H1 (cell line): Measurements from ENCODE around the gene PSMD3. TPM values are rescaled to one million over a fixed set of nuclear protein-coding genes. Genes with fewer than 3 reads are reported as not detected.

ENCODE experiments used
- CTCF ChIA-PET: fragments of 300-600 bp; sonication (Branson Sonifier 250); formaldehyde crosslinking; loops from one replicate; lab custom pipeline; 2021; ENCODE audit not compliant: partially characterized antibody; lab: Charles Lee
- POLR2A ChIA-PET: fragments of 300-600 bp; sonication (Branson Sonifier 250); formaldehyde crosslinking; loops from one replicate; lab custom pipeline; 2021; ENCODE audit warnings: inconsistent platforms; ENCODE audit not compliant: partially characterized antibody; lab: Charles Lee
- DNase-seq, 2 experiments: peaks; one replicate each; pipeline versions ENCODE4 v3.0.0 to v3.0.0-alpha.2; 2010 to 2022; ENCODE audit warnings: low spot score in 2 of 2, low read depth in 1 of 2, mixed read lengths in 1 of 2
- FAIRE-seq: peaks from 2 replicates; lab custom pipeline; 2011; peaks lifted over from hg19 to GRCh38; lab: Jason Lieb, UNC
- H2AFZ ChIP-seq: 2 replicates; pipeline ENCODE4 v1.8.1; 2012; ENCODE audit warnings: low read length, inconsistent platforms
- H2AK5ac ChIP-seq: 2 replicates; pipeline ENCODE4 v1.6.1; 2013; ENCODE audit warnings: low read depth, low read length
- H2BK120ac ChIP-seq: replicated peaks from 2 replicates; pipeline ENCODE3; 2013; ENCODE audit warnings: low read depth, low read length, inconsistent platforms
- H2BK12ac ChIP-seq: 2 replicates; pipeline ENCODE4 v1.6.1; 2013; ENCODE audit warnings: low read depth, low read length
- H2BK15ac ChIP-seq: 2 replicates; pipeline ENCODE4 v1.6.1; 2013; ENCODE audit warnings: low read length
- H2BK20ac ChIP-seq: 2 replicates; pipeline ENCODE4 v1.6.1; 2013; ENCODE audit warnings: low read length
- H2BK5ac ChIP-seq: 2 replicates; pipeline ENCODE4 v1.6.1; 2013; ENCODE audit warnings: low read depth, low read length
- H3K14ac ChIP-seq: 2 replicates; pipeline ENCODE4 v1.6.1; 2013; ENCODE audit warnings: inconsistent platforms; ENCODE audit not compliant: insufficient read length
- H3K18ac ChIP-seq: 2 replicates; pipeline ENCODE4 v1.6.1; 2013; ENCODE audit warnings: low read length; ENCODE audit errors: extremely low read depth
- H3K23ac ChIP-seq: 2 replicates; pipeline ENCODE4 v1.6.1; 2013; ENCODE audit warnings: inconsistent platforms; ENCODE audit not compliant: insufficient read length
- H3K23me2 ChIP-seq: 2 replicates; pipeline ENCODE4 v1.6.1; 2013; ENCODE audit warnings: low read depth, low read length
- H3K27ac ChIP-seq: 2 replicates; pipeline ENCODE4 v1.6.1; 2011; ENCODE audit warnings: low read depth, low read length, inconsistent platforms
- H3K27me3 ChIP-seq, 4 experiments: replicated peaks in 1 of 4; 1 replicate in 1 of 4; 2 replicates in 3 of 4; pipeline versions ENCODE4 v1.6.1 to v1.8.1; 2011 to 2013; ENCODE audit warnings: low read length in 3 of 4, mild to moderate bottlenecking in 3 of 4, inconsistent platforms in 2 of 4, mixed read lengths in 2 of 4, moderate library complexity in 1 of 4; ENCODE audit not compliant: control insufficient read depth in 3 of 4, insufficient read depth in 3 of 4; ENCODE audit errors: extremely low read depth in 1 of 4
- H3K36me3 ChIP-seq, 4 experiments: 2 replicates each; pipeline versions ENCODE4 v1.6.1 to v1.8.1; 2011 to 2013; ENCODE audit warnings: mild to moderate bottlenecking in 4 of 4, low read length in 3 of 4, moderate library complexity in 2 of 4, control low read depth in 1 of 4, inconsistent platforms in 1 of 4; ENCODE audit not compliant: insufficient read depth in 4 of 4, control insufficient read depth in 2 of 4
- H3K4ac ChIP-seq: replicated peaks from 2 replicates; pipeline ENCODE3; 2013; ENCODE audit warnings: low read length, low read depth, mixed read lengths, inconsistent platforms; ENCODE audit not compliant: insufficient read length
- H3K4me1 ChIP-seq, 4 experiments: replicated peaks in 1 of 4; 1 replicate in 1 of 4; 2 replicates in 3 of 4; pipeline versions ENCODE4 v1.6.1 to v1.8.1; 2011 to 2013; ENCODE audit warnings: low read length in 3 of 4, inconsistent platforms in 2 of 4, mixed read lengths in 1 of 4; ENCODE audit not compliant: insufficient read depth in 4 of 4, control insufficient read depth in 3 of 4
- H3K4me2 ChIP-seq, 2 experiments: 2 replicates each; pipeline versions ENCODE4 v1.6.1 to v1.8.1; 2011 to 2013; ENCODE audit warnings: low read depth in 2 of 2, low read length in 2 of 2, control low read depth in 1 of 2, inconsistent platforms in 1 of 2, mild to moderate bottlenecking in 1 of 2; ENCODE audit not compliant: insufficient read depth in 1 of 2
- H3K4me3 ChIP-seq, 4 experiments: fragments of 200-600, 300-600 bp in 1 of 4; sonication (generic), shearing (Covaris generic), sonication (Bioruptor Twin) in 1 of 4; 2 replicates each; pipeline versions ENCODE4 v1.5.1 to v1.8.1; 2011 to 2016; ENCODE audit warnings: low read length in 4 of 4, low read depth in 3 of 4, control low read depth in 2 of 4, inconsistent platforms in 2 of 4, mild to moderate bottlenecking in 2 of 4, mixed read lengths in 1 of 4, moderate library complexity in 1 of 4; ENCODE audit not compliant: insufficient read depth in 2 of 4; ENCODE audit errors: extremely low read depth in 1 of 4
- H3K56ac ChIP-seq: replicated peaks from 2 replicates; pipeline ENCODE3; 2013; ENCODE audit warnings: low read depth, mild to moderate bottlenecking, mixed read lengths, low read length, inconsistent platforms; ENCODE audit not compliant: insufficient read length
- H3K79me1 ChIP-seq: 2 replicates; pipeline ENCODE4 v1.6.1; 2013; ENCODE audit warnings: low read depth, low read length, control low read depth
- H3K79me2 ChIP-seq, 2 experiments: 2 replicates each; pipeline versions ENCODE4 v1.6.1 to v1.8.1; 2012 to 2013; ENCODE audit warnings: low read length in 2 of 2, mild to moderate bottlenecking in 2 of 2, inconsistent platforms in 1 of 2; ENCODE audit not compliant: insufficient read depth in 2 of 2, control insufficient read depth in 1 of 2
- H3K9ac ChIP-seq, 4 experiments: replicated peaks in 1 of 4; 1 replicate in 1 of 4; 2 replicates in 3 of 4; pipeline versions ENCODE4 v1.6.1 to v1.8.1; 2011 to 2013; ENCODE audit warnings: low read depth in 3 of 4, low read length in 3 of 4, control low read depth in 2 of 4, mild to moderate bottlenecking in 2 of 4, moderate library complexity in 2 of 4, inconsistent platforms in 1 of 4; ENCODE audit errors: extremely low read depth in 1 of 4
- H3K9me3 ChIP-seq, 2 experiments: 2 replicates each; pipeline versions ENCODE4 v1.6.1 to v1.8.1; 2012 to 2013; ENCODE audit warnings: mild to moderate bottlenecking in 2 of 2, moderate library complexity in 2 of 2, control low read depth in 1 of 2, inconsistent platforms in 1 of 2, low read depth in 1 of 2, low read length in 1 of 2, mixed read lengths in 1 of 2; ENCODE audit not compliant: insufficient read depth in 2 of 2
- H4K20me1 ChIP-seq, 2 experiments: replicated peaks in 1 of 2; 2 replicates each; pipeline versions ENCODE3 to v1.8.1; 2011 to 2013; ENCODE audit warnings: inconsistent platforms in 2 of 2, low read length in 2 of 2, mild to moderate bottlenecking in 1 of 2; ENCODE audit not compliant: insufficient read depth in 2 of 2, control insufficient read depth in 1 of 2
- H4K5ac ChIP-seq: 2 replicates; pipeline ENCODE4 v1.6.1; 2013; ENCODE audit warnings: low read length, low read depth, mixed read lengths, inconsistent platforms; ENCODE audit not compliant: insufficient read length
- H4K8ac ChIP-seq: 2 replicates; pipeline ENCODE4 v1.8.0; 2013; ENCODE audit warnings: mild to moderate bottlenecking, moderate library complexity, low read length, inconsistent platforms; ENCODE audit not compliant: insufficient read depth; ENCODE audit errors: extremely low read depth
- H4K91ac ChIP-seq: replicated peaks from 2 replicates; pipeline ENCODE3; 2013; ENCODE audit warnings: low read length, mixed read lengths, inconsistent platforms; ENCODE audit not compliant: insufficient read length
- ATF3 ChIP-seq: IDR thresholded peaks from 2 replicates; pipeline ENCODE4 v1.6.1; 2011; ENCODE audit warnings: low read depth, mild to moderate bottlenecking, low read length; ENCODE audit not compliant: insufficient read depth
- BACH1 ChIP-seq: IDR thresholded peaks from 2 replicates; pipeline ENCODE4 v1.6.1; 2012; ENCODE audit warnings: low read length, improper control_type of control experiment
- CTBP2 ChIP-seq: IDR thresholded peaks from 2 replicates; pipeline ENCODE4 v1.7.0; 2011; ENCODE audit warnings: borderline replicate concordance, mild to moderate bottlenecking, moderate library complexity, mixed read lengths, low read length; ENCODE audit not compliant: insufficient read depth, insufficient read length
- CTCF ChIP-seq, 3 experiments: IDR thresholded peaks; 1 replicate in 2 of 3; 2 replicates in 1 of 3; pipeline versions ENCODE4 v1.5.1 to v1.6.1; 2011; ENCODE audit warnings: low read length in 3 of 3, mild to moderate bottlenecking in 3 of 3, inconsistent platforms in 2 of 3, low read depth in 1 of 3, moderate library complexity in 1 of 3; ENCODE audit not compliant: insufficient read depth in 1 of 3; ENCODE audit errors: control extremely low read depth in 1 of 3
- HDAC2 ChIP-seq, 2 experiments: fragments of 300-600 bp in 1 of 2; sonication (generic) in 1 of 2; IDR thresholded peaks; 2 replicates each; pipeline ENCODE4 v1.6.1; 2011 to 2012; ENCODE audit warnings: low read depth in 2 of 2, low read length in 2 of 2, mild to moderate bottlenecking in 2 of 2, moderate library complexity in 2 of 2, borderline replicate concordance in 1 of 2, inconsistent platforms in 1 of 2
- HDAC6 ChIP-seq: IDR thresholded peaks from one replicate; pipeline ENCODE4 v1.7.1; 2012; ENCODE audit warnings: low read depth, mild to moderate bottlenecking, inconsistent platforms, low read length, moderate library complexity
- RNF2 ChIP-seq: fragments of 200-900, 300-1000 bp; sonication (generic); IDR thresholded peaks from 2 replicates; pipeline ENCODE4 v1.7.1; 2016; ENCODE audit warnings: borderline replicate concordance, low read depth, mild to moderate bottlenecking, antibody characterized with exemption, low read length; ENCODE audit not compliant: poor library complexity, severe bottlenecking; ENCODE audit errors: missing control alignments
- SP4 ChIP-seq: IDR thresholded peaks from 2 replicates; pipeline ENCODE4 v1.6.1; 2012; ENCODE audit warnings: low read length, inconsistent platforms
- WGBS, 2 experiments: shearing (Covaris generic) in 1 of 2; methylation state at CpG; one replicate each; pipeline versions ENCODE4 v1.1.6 to v1.1.7; 2013 to 2015; ENCODE audit warnings: low lambda C conversion rate in 2 of 2, mixed read lengths in 2 of 2, inconsistent platforms in 1 of 2, low coverage in 1 of 2, missing lambda C conversion rate in 1 of 2; ENCODE audit not compliant: insufficient replicate concordance in 2 of 2, insufficient coverage in 1 of 2, insufficient read length in 1 of 2; ENCODE audit errors: extremely low coverage in 1 of 2, missing lambda C conversion rate in 1 of 2; 5-methylcytosine and 5-hydroxymethylcytosine counted together
- polyA plus RNA-seq, 7 experiments: library from polyadenylated mRNA; depleted of rRNA in 3 of 7; stranded (reverse) in 5 of 7; unstranded in 2 of 7; fragments of >200 nt in 5 of 7; fragments of 200-250 nt in 2 of 7; gene quantifications; 1 replicate in 5 of 7; 2 replicates in 1 of 7; 4 replicates in 1 of 7; pipeline versions ENCODE4 v1.2.1 to v1.2.3, GENCODE V29; 2011 to 2013; ENCODE audit warnings: missing spikeins in 2 of 7, mixed read lengths in 2 of 7
- total RNA-seq: library from RNA; stranded (reverse); fragmentation: NEBNext Ultra II Directional; extraction: Animal tissue kit (Norgen Biotek cat#: 25700); gene quantifications from 2 replicates; pipeline ENCODE4 v1.2.1, GENCODE V29; 2021

Gene PSMD3
- total and polyA plus RNA-seq, 2 of the 8 experiments (the other 6 are each of a cell fraction or from before 2014, with no cell fraction given): 151 to 198 TPM

- Histone ChIP-seq H2BK15ac (no peak overlapping the region), H3K4me1 (peaks cover 0 to 24% (median 16%) of the 10 kb centered on the region in 4 experiments; a peak in 6 of 7 replicates), H2BK120ac (no peak overlapping the region), H2BK5ac (no peak overlapping the region), H3K4me2 (no peak overlapping the region), H3K9me3 (no peaks in the 10 kb centered on the region), H3K27ac (no peak overlapping the region), H3K14ac (no peak overlapping the region), H2AFZ (no peak overlapping the region), H3K4me3 (no peak overlapping the region), H3K56ac (no peak overlapping the region), H2BK12ac (no peak overlapping the region), H2AK5ac (no peak overlapping the region), H3K9ac (no peak overlapping the region), H3K23ac (no peak overlapping the region), H4K20me1 (no peaks in the 10 kb centered on the region), H4K8ac (no peak overlapping the region), H2BK20ac (no peak overlapping the region), H3K4ac (no peak overlapping the region), H3K18ac (no peak overlapping the region), H3K23me2 (no peaks in the 10 kb centered on the region; the same call in 1 of the 2 replicates), H3K36me3 (peaks cover 12 to 29% (median 25%) of the 10 kb centered on the region in 4 experiments), H4K5ac (no peak overlapping the region), H3K79me2 (no peaks in the 10 kb centered on the region), H3K27me3 (no peaks in the 10 kb centered on the region), H3K79me1 (0 out of 2 replicates have a peak, but pooled peaks cover 2% of the 10 kb centered on the region), H4K91ac (no peak overlapping the region)
- POLR2A ChIA-PET: interaction anchor here (0.6 to 1.9 kb wide), 5 partner anchors 8 to 101 kb away, joined by 3 to 6 read pairs (median 4); no protein-coding TSS in a partner anchor
- FAIRE-seq (no peak), DNase-seq (no peak)
- CTCF ChIA-PET: interaction anchor here (0.7 to 29.7 kb wide), 11 partner anchors 10 to 264 kb away, joined by 3 to 876 read pairs (median 5); partner anchors contain the start of genes CSF3, MED24 and THRA
- WGBS, 2 experiments: 95% methylated on average over 9 of the region's 9 CpGs; no CpG with 5 or more reads in 1 of the 2 experiments
- TF ChIP-seq CTCF (IDR thresholded peaks at IDR 0.05; ENCODE audit: control extremely low read depth in 1 of 3, insufficient read depth in 1 of 3, low read depth in 1 of 3, low read length in 3 of 3) (no peak), HDAC2 (IDR thresholded peaks at IDR 0.05; ENCODE audit: borderline replicate concordance in 1 of 2, low read depth in 2 of 2, low read length in 2 of 2) (no peak), ATF3 (no peak), SP4 (no peak), HDAC6 (no peak), BACH1 (no peak), RNF2 (no peak), CTBP2 (no peak)
These were observed 40.9 kb downstream of the PSMD3 start for GRCh38 chr17:40021451-40021971.
